ENCODE data around the gene CLCN3. TPM values are rescaled to one million over a fixed set of nuclear protein-coding genes. Genes with fewer than 3 reads are reported as not detected.

CLCN3 gene
- total and polyA plus RNA-seq, 9 of the 15 experiments (the other 6 are each of a cell fraction or from before 2014, with no cell fraction given) = 12.7 to 60.6 (median 38.5) TPM

DNA sequence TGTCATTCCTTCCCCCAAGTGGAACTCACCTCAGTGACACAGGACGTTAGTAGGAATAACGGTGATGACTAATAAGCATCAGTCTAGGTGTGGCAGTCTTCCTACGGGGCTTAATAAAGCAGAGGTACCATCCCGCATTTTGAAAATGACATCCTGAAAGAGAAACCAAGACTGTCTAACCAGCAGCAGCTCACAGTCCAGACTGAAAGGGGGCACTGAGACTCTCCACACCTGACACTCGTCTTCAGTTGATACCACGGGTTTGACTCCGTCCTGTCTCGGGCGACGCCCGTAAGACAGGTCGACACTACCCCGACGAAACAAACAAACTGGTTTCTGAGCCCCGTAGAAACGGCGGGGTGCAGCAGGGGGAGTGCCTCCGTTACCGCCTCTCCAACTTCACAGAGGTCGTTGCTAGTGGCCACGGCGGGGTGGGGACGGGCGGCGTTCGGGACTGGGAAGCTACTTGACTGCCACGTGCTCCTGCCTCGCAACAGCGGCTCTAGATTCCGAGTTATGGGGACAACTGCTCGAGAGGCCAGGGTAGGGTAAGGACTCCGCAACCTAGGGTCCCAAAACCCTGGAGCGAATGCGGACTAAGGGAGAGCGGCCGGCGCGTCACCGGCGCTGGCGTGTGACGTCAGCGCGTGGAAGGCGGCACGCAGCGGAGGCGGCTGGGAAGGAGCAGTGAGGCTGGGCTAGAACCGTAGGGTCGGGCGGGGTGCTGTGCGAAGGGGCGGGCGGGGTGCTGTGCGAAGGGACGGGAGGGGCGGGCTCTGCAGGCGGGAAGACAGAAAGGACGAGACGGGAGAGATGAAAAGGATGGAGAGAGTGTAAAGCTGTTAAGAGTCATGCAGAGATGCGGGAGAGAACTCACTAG is 8.1 kb upstream of the CLCN3 start, which contains the start of gene NEK1 (continued):
- TF ChIP-seq ZNF212 (CRISPR knock-in tag; IDR thresholded peaks at IDR 0.05) (no peak), KLF13 (tag; IDR thresholded peaks at IDR 0.05; ENCODE audit: borderline replicate concordance, low read depth) (no peak), IRF2 (CRISPR knock-in tag; IDR thresholded peaks at IDR 0.05) (no peak), ZNF695 (CRISPR knock-in tag; IDR thresholded peaks at IDR 0.05) (no peak), RBM14 (IDR thresholded peaks at IDR 0.05; ENCODE audit: borderline replicate concordance, insufficient read depth, low read depth, low read length) (no peak), TEAD4 (IDR thresholded peaks at IDR 0.05; ENCODE audit: low read length) (no peak), TEAD4 (CRISPR knock-in tag; IDR thresholded peaks at IDR 0.05; ENCODE audit: borderline replicate concordance) (no peak), U2AF2 (optimal IDR thresholded peaks at IDR 0.05; ENCODE audit: low read depth, low read length) (no peak), BMI1 (IDR thresholded peaks at IDR 0.05; ENCODE audit: low read length) (no peak), SOX6 (IDR thresholded peaks at IDR 0.05) (peak; percentile 44; the same call in 1 of the 2 replicates), ZNF778 (CRISPR knock-in tag; IDR thresholded peaks at IDR 0.05) (no peak), HSF4 (CRISPR knock-in tag; IDR thresholded peaks at IDR 0.05; ENCODE audit: borderline replicate concordance) (no peak), ZFP1 (CRISPR knock-in tag; IDR thresholded peaks at IDR 0.05) (no peak), KAT8 (IDR thresholded peaks at IDR 0.05; ENCODE audit: low read depth) (no peak), CREB1 (IDR thresholded peaks at IDR 0.05) (peak; percentile 98), CREB1 (CRISPR knock-in tag; IDR thresholded peaks at IDR 0.05) (peak; percentile 96), CXXC5 (CRISPR knock-in tag; IDR thresholded peaks at IDR 0.05) (peak; percentile 82; the same call in 1 of the 2 replicates), ESRRA (IDR thresholded peaks at IDR 0.05; ENCODE audit: borderline replicate concordance, low read depth) (peak; percentile 74)
- TF ChIP-seq, protein P1, sequence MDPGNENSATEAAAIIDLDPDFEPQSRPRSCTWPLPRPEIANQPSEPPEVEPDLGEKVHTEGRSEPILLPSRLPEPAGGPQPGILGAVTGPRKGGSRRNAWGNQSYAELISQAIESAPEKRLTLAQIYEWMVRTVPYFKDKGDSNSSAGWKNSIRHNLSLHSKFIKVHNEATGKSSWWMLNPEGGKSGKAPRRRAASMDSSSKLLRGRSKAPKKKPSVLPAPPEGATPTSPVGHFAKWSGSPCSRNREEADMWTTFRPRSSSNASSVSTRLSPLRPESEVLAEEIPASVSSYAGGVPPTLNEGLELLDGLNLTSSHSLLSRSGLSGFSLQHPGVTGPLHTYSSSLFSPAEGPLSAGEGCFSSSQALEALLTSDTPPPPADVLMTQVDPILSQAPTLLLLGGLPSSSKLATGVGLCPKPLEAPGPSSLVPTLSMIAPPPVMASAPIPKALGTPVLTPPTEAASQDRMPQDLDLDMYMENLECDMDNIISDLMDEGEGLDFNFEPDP (CRISPR knock-in tag; IDR thresholded peaks at IDR 0.05) = no peak
- TF ChIP-seq, protein P2, sequence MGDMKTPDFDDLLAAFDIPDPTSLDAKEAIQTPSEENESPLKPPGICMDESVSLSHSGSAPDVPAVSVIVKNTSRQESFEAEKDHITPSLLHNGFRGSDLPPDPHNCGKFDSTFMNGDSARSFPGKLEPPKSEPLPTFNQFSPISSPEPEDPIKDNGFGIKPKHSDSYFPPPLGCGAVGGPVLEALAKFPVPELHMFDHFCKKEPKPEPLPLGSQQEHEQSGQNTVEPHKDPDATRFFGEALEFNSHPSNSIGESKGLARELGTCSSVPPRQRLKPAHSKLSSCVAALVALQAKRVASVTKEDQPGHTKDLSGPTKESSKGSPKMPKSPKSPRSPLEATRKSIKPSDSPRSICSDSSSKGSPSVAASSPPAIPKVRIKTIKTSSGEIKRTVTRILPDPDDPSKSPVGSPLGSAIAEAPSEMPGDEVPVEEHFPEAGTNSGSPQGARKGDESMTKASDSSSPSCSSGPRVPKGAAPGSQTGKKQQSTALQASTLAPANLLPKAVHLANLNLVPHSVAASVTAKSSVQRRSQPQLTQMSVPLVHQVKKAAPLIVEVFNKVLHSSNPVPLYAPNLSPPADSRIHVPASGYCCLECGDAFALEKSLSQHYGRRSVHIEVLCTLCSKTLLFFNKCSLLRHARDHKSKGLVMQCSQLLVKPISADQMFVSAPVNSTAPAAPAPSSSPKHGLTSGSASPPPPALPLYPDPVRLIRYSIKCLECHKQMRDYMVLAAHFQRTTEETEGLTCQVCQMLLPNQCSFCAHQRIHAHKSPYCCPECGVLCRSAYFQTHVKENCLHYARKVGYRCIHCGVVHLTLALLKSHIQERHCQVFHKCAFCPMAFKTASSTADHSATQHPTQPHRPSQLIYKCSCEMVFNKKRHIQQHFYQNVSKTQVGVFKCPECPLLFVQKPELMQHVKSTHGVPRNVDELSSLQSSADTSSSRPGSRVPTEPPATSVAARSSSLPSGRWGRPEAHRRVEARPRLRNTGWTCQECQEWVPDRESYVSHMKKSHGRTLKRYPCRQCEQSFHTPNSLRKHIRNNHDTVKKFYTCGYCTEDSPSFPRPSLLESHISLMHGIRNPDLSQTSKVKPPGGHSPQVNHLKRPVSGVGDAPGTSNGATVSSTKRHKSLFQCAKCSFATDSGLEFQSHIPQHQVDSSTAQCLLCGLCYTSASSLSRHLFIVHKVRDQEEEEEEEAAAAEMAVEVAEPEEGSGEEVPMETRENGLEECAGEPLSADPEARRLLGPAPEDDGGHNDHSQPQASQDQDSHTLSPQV (IDR thresholded peaks at IDR 0.05) = 0 out of 2 replicates have a peak, but pooled peaks have one; percentile 16
- TF ChIP-seq, protein P3, sequence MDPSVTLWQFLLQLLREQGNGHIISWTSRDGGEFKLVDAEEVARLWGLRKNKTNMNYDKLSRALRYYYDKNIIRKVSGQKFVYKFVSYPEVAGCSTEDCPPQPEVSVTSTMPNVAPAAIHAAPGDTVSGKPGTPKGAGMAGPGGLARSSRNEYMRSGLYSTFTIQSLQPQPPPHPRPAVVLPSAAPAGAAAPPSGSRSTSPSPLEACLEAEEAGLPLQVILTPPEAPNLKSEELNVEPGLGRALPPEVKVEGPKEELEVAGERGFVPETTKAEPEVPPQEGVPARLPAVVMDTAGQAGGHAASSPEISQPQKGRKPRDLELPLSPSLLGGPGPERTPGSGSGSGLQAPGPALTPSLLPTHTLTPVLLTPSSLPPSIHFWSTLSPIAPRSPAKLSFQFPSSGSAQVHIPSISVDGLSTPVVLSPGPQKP (CRISPR knock-in tag; IDR thresholded peaks at IDR 0.05) = no peak
- TF ChIP-seq, protein P4, sequence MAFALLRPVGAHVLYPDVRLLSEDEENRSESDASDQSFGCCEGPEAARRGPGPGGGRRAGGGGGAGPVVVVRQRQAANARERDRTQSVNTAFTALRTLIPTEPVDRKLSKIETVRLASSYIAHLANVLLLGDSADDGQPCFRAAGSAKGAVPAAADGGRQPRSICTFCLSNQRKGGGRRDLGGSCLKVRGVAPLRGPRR (CRISPR knock-in tag; IDR thresholded peaks at IDR 0.05) = no peak

All from K562 (cell line).